Sciatic nerve (tissue), 2 donors: Measurements from ENCODE around the gene CHGA. TPM values are rescaled to one million over a fixed set of nuclear protein-coding genes. Genes with fewer than 3 reads are reported as not detected.

Source experiments
- ATAC-seq: fragments of 200-7000 bp; cut with Tn5 transposase; one replicate; pipeline ENCODE4 v1.9.1; 2020; ENCODE audit warnings: mild to moderate bottlenecking, moderate library complexity
- DNase-seq: peaks from one replicate; pipeline ENCODE4 v3.0.0-alpha.2; 2020; ENCODE audit warnings: low spot score
- intact Hi-C: fragments of 100-400 bp; cut with DNase I; formaldehyde crosslinking; loops from one replicate; pipeline ENCODE4 v1.14.2; 2022
- total RNA-seq: library from RNA; stranded (reverse); fragmentation: NEBNext Ultra II Directional; extraction: Animal tissue kit (Norgen Biotek cat#: 25700); gene quantifications from one replicate; pipeline ENCODE4 v1.2.1, GENCODE V29; 2021
- donor health status: DM: no; HTN: no; CAD: no.
- donor health status: DM: no; HTN: no; CAD: no.

The CHGA gene
- total RNA-seq, 1 donor from 2014 or later: not detected

- no peak for ATAC-seq
- intact Hi-C loops: loop anchor here (5.0 kb wide), 1 partner anchor 177 kb away; no protein-coding TSS in a partner anchor
- DNase-seq: no peak
Measured at GRCh38 chr14:92954933-92955332, 32.0 kb downstream of the CHGA start.

GRCh38 chr14:92955381-92955780 is 32.4 kb downstream of the CHGA start:
- intact Hi-C loops: no loop called here
- DNase-seq: no peak
- ATAC-seq: no peak

GRCh38 chr14:92956961-92957360 is 34.0 kb downstream of the CHGA start:
- ATAC-seq (no peak), DNase-seq (no peak)
- intact Hi-C loops: no loop called here

- no peak for DNase-seq
- ATAC-seq: peak; percentile 55
- intact Hi-C loops: no loop called here
Measured at GRCh38 chr14:92958373-92959188, 35.6 kb downstream of the CHGA start.

- DNase-seq (no peak), ATAC-seq (no peak)
- intact Hi-C loops: no loop called here
Measured at GRCh38 chr14:92959189-92959531, 36.2 kb downstream of the CHGA start.

GRCh38 chr14:92959761-92960680 is 37.1 kb downstream of the CHGA start:
- intact Hi-C loops: no loop called here
- DNase-seq: no peak
- ATAC-seq: no peak

- no peak for ATAC-seq
- DNase-seq: no peak
- intact Hi-C loops: no loop called here
Measured at GRCh38 chr14:92960706-92961566, 38.0 kb downstream of the CHGA start.

GRCh38 chr14:92961567-92961855 is 38.6 kb downstream of the CHGA start:
- intact Hi-C loops: no loop called here
- DNase-seq: no peak
- no peak for ATAC-seq

GRCh38 chr14:92962031-92962830 is 39.3 kb downstream of the CHGA start:
- intact Hi-C loops: no loop called here
- DNase-seq: no peak
- ATAC-seq: no peak

GRCh38 chr14:92962831-92963095 is 39.8 kb downstream of the CHGA start:
- intact Hi-C loops: no loop called here
- DNase-seq (no peak), ATAC-seq (no peak)

GRCh38 chr14:92963301-92964123 is 40.6 kb downstream of the CHGA start:
- peak; percentile 48 for ATAC-seq
- intact Hi-C loops: no loop called here
- DNase-seq: no peak

GRCh38 chr14:92964124-92965109 is 41.5 kb downstream of the CHGA start:
- intact Hi-C loops: no loop called here
- no peak for DNase-seq

GRCh38 chr14:92965281-92965680 is 42.3 kb downstream of the CHGA start:
- DNase-seq (no peak), ATAC-seq (no peak)
- intact Hi-C loops: no loop called here

More at GRCh38 chr14:92964124-92965109, 41.5 kb downstream of the CHGA start:
- no peak for ATAC-seq

GRCh38 chr14:92967346-92967926 is 44.5 kb downstream of the CHGA start:
- no peak for ATAC-seq
- intact Hi-C loops: no loop called here
- no peak for DNase-seq

- ATAC-seq (no peak), DNase-seq (no peak)
- intact Hi-C loops: loop anchor here (1.0 kb wide), 1 partner anchor 27 kb away; no protein-coding TSS in a partner anchor
Measured at GRCh38 chr14:92968291-92969020, 45.5 kb downstream of the CHGA start.

- DNase-seq: no peak
- ATAC-seq: no peak
- intact Hi-C loops: no loop called here
Measured at GRCh38 chr14:92969430-92969829, 46.5 kb downstream of the CHGA start.
